ENCODE results near the gene FAM72B.
"Not testable (repeated sequence)": the region's sequence is repeated elsewhere in the genome, so short reads cannot be mapped to it uniquely, and the experiment has no call there.

DNA sequence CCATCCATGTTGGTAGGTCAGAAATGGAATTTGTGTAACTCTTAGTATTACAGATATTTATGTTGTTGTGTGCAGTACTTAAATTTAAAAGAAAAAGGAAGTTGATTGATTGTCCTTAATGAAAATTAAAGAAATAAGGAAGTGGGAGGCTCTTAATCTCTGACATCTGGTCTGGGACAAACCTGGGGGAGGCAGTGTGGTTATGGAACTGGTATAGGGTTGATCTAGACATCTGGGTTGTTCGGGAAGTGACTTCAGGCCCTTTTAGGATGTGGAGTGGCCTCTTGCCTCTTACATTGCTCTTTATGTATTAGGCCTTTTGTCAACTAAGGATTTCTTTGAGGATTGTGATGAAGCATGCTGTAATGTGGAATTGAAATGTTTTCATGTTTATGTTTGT, 16.1 kb upstream of the FAM72B start:
- TF ChIP-seq, protein P1, sequence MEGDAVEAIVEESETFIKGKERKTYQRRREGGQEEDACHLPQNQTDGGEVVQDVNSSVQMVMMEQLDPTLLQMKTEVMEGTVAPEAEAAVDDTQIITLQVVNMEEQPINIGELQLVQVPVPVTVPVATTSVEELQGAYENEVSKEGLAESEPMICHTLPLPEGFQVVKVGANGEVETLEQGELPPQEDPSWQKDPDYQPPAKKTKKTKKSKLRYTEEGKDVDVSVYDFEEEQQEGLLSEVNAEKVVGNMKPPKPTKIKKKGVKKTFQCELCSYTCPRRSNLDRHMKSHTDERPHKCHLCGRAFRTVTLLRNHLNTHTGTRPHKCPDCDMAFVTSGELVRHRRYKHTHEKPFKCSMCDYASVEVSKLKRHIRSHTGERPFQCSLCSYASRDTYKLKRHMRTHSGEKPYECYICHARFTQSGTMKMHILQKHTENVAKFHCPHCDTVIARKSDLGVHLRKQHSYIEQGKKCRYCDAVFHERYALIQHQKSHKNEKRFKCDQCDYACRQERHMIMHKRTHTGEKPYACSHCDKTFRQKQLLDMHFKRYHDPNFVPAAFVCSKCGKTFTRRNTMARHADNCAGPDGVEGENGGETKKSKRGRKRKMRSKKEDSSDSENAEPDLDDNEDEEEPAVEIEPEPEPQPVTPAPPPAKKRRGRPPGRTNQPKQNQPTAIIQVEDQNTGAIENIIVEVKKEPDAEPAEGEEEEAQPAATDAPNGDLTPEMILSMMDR (IDR thresholded peaks at IDR 0.05) = not testable (repeated sequence)
- TF ChIP-seq EP300, POLR2A (IDR thresholded peaks at IDR 0.05): not testable (repeated sequence)

All from tibial nerve (tissue), 4 donors.